HG02642 (cell line): Measurements from ENCODE around the gene C19orf12.
"Not testable (repeated sequence)": the region's sequence is repeated elsewhere in the genome, so short reads cannot be mapped to it uniquely, and the experiment has no call there.

Source experiments
- ATAC-seq: cut with Tn5 transposase; IDR thresholded peaks from one replicate; pipeline ENCODE4 v1.9.1; 2021; ENCODE audit warnings: mild to moderate bottlenecking; ENCODE audit not compliant: unreplicated experiment, poor library complexity

Gene C19orf12

DNA sequence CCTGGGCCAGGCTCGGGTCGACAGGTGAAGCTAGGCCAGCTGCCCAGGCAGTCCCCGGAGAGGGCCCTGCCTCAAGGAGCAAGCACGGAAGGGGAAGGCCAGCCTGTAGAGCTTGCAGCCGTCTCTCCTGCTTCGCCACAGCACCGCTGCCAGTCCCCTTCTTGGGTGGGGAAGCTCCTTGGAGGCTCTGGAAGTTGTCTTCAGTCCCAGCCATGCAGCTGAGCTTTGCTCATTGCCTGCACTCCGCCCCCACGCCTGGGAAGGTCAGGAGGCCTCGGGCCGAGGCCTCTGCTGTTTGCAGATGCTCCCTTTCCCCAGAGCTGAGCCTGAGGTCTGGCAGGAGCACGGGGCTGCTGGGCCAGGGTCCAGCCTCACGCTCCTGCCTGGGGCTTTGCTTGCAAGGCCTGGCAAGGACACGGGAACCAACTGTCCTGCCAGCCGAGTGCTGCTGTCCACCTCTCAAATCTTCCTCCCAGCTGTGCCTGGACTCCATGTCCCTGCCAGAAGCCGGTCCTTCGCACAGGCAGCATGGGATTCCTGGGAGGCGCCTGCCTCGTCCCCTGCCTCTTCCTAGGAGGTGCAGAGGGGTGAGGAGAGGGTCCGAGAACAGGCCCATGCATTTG, 36.5 kb downstream of the C19orf12 start:
- ATAC-seq = no peak

GRCh38 chr19:29677001-29677817, 37.9 kb downstream of the C19orf12 start:
- no peak for ATAC-seq

DNA sequence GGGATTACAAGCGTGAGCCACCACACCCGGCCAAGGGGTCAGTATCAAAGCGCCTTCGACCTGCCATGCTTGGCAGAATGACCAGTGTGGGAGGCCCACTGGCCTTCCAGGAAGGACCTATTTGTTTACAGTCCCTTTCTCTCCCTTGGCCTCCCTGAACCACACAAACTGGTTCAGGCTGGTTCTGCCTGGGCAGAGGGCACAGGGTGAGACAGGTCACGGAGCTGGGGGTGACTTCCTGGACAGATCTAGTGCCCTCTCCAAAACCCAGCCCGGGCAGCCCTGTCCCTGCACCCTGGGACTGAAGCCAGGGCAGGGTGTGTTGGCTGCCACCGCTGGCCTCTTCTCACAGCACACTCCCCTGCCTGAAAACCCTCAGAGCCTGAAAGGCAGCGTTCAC, 38.5 kb downstream of the C19orf12 start:
- ATAC-seq = no peak

- ATAC-seq = no peak
Observed at GRCh38 chr19:29675650-29676186, 39.3 kb downstream of the C19orf12 start.

DNA sequence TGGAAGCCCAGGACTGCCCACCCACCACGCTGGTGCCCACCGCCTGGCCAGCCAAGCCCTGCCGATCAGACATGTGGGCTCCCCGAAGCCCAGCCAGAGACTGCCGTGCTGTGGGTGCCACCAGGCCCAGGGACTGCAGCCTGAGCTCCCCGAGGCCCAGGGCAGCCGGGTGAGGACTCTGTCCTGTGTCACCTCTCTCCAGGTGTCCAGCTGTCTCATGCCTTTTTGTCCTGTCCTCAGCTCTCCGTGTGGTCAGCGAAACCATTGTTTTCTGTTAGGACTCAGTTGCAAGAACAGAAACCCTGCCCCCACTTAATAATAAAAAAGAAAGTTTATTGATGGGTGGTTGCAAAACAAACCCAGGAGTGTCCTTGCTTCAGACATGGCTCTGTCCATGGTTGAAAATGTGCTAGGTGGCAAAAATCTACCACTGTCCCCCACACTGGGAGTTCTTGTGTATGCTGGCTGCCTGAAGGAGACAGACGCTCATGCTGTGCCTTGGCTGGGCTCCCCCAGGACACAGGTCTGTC, 39.9 kb downstream of the C19orf12 start:
- no peak for ATAC-seq

- no peak for ATAC-seq
Observed at GRCh38 chr19:29674374-29675119, 40.5 kb downstream of the C19orf12 start.

DNA sequence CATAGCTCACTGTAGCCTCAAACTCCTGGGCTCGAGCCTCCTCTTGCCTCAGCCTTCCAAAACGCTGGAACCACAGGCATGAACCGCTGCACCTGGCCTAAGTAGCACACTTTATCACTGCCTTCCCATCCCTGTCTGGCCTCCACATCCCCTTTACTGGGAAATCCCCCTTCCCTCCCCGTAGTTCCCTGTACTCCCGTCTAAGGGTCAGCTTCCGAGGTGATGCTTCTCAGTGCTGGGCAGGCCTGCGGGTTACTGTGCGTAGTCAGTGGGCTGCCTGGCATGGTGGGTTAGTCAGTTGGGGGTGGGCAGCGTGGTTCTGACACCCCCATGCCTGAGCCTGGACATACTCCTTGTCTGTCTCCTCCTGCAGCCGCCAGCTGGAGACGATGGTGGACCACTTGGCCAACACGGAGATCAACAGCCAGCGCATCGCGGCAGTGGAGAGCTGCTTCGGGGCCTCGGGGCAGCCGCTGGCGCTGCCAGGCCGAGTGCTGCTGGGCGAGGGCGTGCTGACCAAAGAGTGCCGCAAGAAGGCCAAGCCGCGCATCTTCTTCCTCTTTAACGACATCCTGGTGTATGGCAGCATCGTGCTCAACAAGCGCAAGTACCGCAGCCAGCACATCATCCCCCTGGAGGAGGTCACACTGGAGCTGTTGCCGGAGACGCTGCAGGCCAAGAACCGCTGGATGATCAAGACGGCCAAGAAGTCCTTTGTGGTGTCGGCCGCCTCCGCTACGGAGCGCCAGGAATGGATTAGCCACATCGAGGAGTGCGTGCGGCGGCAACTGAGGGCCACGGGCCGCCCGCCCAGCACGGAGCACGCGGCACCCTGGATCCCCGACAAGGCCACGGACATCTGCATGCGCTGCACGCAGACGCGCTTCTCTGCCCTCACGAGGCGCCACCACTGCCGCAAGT, 41.4 kb downstream of the C19orf12 start:
- peak; percentile 3 for ATAC-seq

DNA sequence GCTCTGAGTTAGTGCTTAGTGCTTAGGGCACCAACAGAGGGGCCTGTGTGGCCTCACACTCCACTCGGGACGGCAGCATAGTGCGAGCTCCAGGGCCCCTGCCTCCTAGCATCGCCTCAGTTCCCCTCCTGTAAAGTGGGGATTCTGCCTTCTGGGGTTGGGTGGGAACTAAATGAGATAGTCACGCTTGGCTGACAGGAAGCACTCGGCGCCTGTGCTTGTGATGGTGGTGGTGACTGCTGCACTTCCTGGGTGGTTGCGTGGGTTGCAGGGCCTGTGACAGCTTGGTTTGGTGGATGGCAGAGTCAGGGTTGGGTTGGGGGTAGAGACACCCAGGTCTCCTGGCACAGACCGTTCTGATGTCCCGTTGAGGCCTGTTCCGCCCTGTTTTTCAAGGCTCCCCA, 42.1 kb downstream of the C19orf12 start:
- ATAC-seq = peak; percentile 42

DNA sequence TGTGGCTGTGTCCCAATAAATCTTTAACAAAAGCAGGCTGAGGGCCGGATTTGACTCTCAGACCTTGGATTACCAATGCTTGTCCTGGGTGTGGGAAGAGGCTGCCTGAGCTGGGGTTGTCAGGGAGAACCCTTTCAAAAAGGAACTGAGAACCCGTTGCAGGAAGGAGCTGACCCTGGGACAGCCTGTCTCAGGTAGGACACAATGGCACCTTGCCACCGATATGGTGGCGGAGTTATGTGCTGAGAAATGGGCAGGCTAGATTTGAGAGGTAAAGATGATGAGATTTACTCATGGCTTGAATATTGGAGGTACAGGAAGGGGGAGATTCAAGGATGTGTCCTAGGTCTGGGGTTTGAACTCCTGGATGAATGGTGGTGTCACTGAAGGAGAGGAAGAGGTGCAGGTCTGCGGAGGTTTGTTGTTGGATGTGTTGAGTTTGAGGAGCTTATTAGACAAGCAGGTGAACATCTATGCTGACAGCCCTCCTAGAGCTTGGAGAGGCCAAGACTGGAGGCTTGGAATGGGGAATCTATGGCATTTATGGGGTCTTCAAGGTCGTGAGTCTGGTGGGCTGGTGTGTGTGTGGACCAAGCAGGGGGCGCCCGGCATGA, 42.6 kb downstream of the C19orf12 start:
- no peak for ATAC-seq

DNA sequence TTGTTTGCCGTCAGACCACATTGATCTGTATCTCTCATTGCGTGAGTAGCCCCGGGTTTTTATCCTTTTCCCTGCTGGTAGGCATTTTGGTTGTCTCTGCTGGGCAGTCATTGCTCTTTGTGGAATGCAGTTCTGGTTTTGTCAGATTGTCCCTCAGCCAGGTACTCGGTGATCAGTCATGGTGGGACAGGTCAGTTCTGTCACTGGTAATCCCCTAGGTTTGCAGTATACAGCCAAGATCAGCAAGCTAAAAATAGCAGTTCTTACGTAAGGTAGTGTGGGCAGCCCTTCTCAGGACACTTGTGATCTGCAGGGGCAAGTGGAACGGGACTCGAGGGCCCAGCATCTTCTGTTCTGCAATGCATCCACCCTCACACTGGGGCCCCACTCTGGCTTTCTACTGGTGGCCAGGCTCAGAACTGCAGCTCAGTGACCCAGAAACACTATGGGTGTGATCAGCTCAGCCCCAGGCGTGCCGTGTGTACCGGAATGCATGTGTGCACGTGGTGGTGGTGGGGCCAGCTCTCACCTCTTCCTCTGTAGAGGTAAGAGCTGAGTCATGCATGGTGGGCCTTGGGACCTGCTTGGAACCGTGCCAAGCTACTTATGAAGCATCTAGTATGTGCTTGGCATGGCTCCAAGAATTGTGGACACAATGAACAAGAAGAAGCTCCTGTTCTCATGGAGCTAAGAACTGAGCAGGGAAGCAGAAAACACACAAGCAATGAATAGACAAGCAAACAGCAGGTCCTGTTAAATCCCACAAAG, 43.5 kb downstream of the C19orf12 start:
- ATAC-seq = peak; percentile 81

GRCh38 chr19:29671026-29671392, 44.1 kb downstream of the C19orf12 start:
- not testable (repeated sequence) for ATAC-seq

GRCh38 chr19:29670255-29670654, 44.8 kb downstream of the C19orf12 start:
- no peak for ATAC-seq

DNA sequence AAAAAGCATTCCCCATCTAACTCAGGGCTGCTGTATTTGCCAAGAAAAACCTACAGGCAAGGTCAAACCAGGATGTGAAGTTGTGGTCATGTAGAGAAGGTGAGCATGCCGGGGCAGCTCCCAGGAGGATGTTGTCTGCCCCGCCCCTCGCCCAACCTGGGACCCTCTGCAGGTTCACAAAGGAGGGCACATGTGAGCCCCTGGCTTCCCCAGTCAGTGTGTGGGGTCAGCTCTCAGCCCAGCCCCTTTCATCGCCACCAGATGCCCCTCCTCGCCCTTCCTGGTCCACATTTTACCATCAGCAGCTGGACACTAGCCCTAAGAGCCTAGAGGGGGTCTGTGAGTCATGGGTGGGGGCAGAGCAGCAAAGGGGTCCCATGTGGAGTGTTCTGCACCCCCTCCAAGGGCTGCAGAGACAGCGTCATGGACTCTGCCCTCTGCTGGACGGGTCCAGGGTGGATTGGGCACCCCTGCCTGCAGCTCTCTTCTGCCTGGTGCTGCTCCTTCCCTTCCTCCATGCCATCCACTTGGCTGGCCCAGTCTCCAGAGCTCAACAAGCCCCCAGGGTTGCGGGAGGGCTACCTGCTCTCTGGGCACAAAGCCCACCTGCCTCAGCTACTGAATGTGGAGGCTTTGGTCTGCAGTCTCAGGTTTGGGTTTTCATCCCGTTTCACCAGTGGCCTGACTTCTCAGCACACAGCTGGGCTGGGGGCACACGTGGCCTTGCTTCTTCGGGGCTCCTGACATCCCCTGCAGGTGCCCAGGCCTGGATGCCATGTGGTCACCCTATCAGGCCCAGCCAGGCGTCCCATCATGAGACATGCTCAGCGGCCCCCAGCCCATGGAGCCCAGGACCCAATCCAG, 46.1 kb downstream of the C19orf12 start:
- ATAC-seq = no peak

- no peak for ATAC-seq
Observed at GRCh38 chr19:29667901-29668341, 47.1 kb downstream of the C19orf12 start.

DNA sequence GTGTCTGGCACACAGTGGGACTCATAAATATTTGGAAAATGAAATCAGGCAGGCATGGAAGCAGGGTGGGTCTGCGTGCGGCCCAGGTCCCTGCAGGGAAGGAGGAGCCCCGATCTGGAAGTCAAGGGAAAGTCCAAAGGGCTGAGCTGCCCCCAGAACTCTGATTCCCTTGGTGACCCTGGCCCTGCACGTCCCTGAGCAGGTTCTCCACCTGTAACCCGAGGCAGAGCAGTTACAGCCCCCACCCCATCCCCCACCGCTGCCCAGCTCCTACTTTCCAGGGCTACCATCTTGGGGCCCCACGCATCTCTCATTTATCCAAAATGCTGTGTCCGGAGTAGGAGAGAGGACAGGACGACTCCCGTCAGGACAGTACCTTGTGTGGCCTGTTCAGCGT, 47.7 kb downstream of the C19orf12 start:
- ATAC-seq = no peak

- no peak for ATAC-seq
Observed at GRCh38 chr19:29666578-29667386, 48.3 kb downstream of the C19orf12 start.
